ENCODE measurements around the gene PARD6G. TPM values are rescaled to one million over a fixed set of nuclear protein-coding genes. Genes with fewer than 3 reads are reported as not detected.

PARD6G gene
- polyA plus RNA-seq, 1 of the 3 experiments (the other 2 are of a cell fraction), result 4.3 TPM

- DNase-seq, result no peak
- Histone ChIP-seq H3K4me3 (ENCODE audit: low read depth in 2 of 2, low read length in 1 of 2) (no peak overlapping the region), H3K4me2 (no peak overlapping the region), H3K36me3 (replicated peaks in 1 of 2; ENCODE audit: control insufficient read depth in 1 of 2, insufficient read depth in 2 of 2, low read length in 1 of 2) (no peaks in the 10 kb centered on the region), H3K9me3 (no peaks in the 10 kb centered on the region), H3K27ac (ENCODE audit: low read depth in 2 of 2, low read length in 1 of 2) (no peak overlapping the region), H4K20me1 (ENCODE audit: insufficient read depth) (no peaks in the 10 kb centered on the region), H3F3A (replicated peaks; ENCODE audit: insufficient read depth) (no peaks in the 10 kb centered on the region), H3K9me2 (no peaks in the 10 kb centered on the region), H3K79me2 (ENCODE audit: insufficient read depth) (no peaks in the 10 kb centered on the region), H3K27me3 (ENCODE audit: insufficient read depth) (no peaks in the 10 kb centered on the region), H3K4me1 (ENCODE audit: control insufficient read depth in 1 of 2, insufficient read depth in 2 of 2, low read depth in 1 of 2, low read length in 1 of 2) (peaks cover 0 to 3% of the 10 kb centered on the region in 2 experiments; a peak in 1 of 4 replicates), H3K9ac (no peak overlapping the region), H2AFZ (ENCODE audit: low read depth) (no peak overlapping the region)
- ChIA-PET CTCF (interaction anchor here (1.2 to 3.9 kb wide), 2 partner anchors 12 to 53 kb away, joined by 4 to 15 read pairs; no protein-coding TSS in a partner anchor), POLR2A (interaction anchor here (0.6 kb wide), 1 partner anchor 18 kb away, joined by 3 read pairs; no protein-coding TSS in a partner anchor)
- TF ChIP-seq RAD21 (IDR thresholded peaks at IDR 0.05; ENCODE audit: low read length), result no peak
- no peak for TF ChIP-seq EP300 (IDR thresholded peaks at IDR 0.05; ENCODE audit: borderline replicate concordance in 1 of 2, low read depth in 1 of 2, low read length in 1 of 2)
- 44% methylated on average over 6 of the region's 6 CpGs for WGBS (ENCODE audit: low lambda C conversion rate)
Observed at GRCh38 chr18:80210312-80211083, 36.8 kb downstream of the PARD6G start.

DNA sequence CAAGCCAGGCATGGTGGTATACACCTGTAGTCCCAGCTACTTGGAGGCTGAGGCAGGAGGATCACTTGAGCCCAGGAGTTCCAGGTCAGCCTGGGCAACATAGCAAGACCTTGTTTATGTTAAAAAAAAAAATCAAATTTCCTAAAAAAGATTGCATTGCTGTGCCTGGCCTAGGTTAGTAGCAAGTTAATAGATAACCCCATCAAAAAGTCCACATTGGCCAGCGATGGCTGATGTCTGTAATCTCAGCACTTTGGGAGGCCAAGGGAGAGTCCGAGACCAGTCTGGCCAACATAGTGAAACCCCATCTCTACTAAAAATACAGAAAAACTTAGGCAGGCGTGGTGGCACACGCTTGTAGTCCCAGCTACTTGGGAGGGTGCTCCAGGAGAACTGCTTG lies 38.7 kb downstream of the PARD6G start:
- CTCF ChIA-PET, result interaction anchor here (1.5 kb wide), 1 partner anchor 50 kb away, joined by 3 read pairs; no protein-coding TSS in a partner anchor
- Histone ChIP-seq H3K27me3 (ENCODE audit: insufficient read depth) (no peaks in the 10 kb centered on the region), H3K4me3 (ENCODE audit: low read depth in 2 of 2, low read length in 1 of 2) (no peak overlapping the region), H3K9me3 (no peaks in the 10 kb centered on the region), H3K36me3 (replicated peaks in 1 of 2; ENCODE audit: control insufficient read depth in 1 of 2, insufficient read depth in 2 of 2, low read length in 1 of 2) (no peaks in the 10 kb centered on the region), H3K4me2 (no peak overlapping the region), H4K20me1 (ENCODE audit: insufficient read depth) (no peaks in the 10 kb centered on the region), H3K9ac (no peak overlapping the region), H2AFZ (ENCODE audit: low read depth) (no peak overlapping the region), H3K79me2 (ENCODE audit: insufficient read depth) (no peaks in the 10 kb centered on the region), H3K27ac (ENCODE audit: low read depth in 2 of 2, low read length in 1 of 2) (no peak overlapping the region), H3F3A (replicated peaks; ENCODE audit: insufficient read depth) (no peaks in the 10 kb centered on the region), H3K4me1 (ENCODE audit: control insufficient read depth in 1 of 2, insufficient read depth in 2 of 2, low read depth in 1 of 2, low read length in 1 of 2) (peaks cover 0 to 3% of the 10 kb centered on the region in 2 experiments; a peak in 1 of 4 replicates), H3K9me2 (no peaks in the 10 kb centered on the region)
- WGBS (ENCODE audit: low lambda C conversion rate), result 74% methylated on average over 3 of the region's 4 CpGs
- TF ChIP-seq SIN3A (IDR thresholded peaks at IDR 0.05; ENCODE audit: borderline replicate concordance, low read depth, low read length) (no peak), EP300 (IDR thresholded peaks at IDR 0.05; ENCODE audit: borderline replicate concordance in 1 of 2, low read depth in 1 of 2, low read length in 1 of 2) (no peak), MXI1 (IDR thresholded peaks at IDR 0.05; ENCODE audit: low read depth, low read length) (no peak), EZH2phosphoT487 (IDR thresholded peaks at IDR 0.05; ENCODE audit: borderline replicate concordance, low read depth) (no peak), RAD21 (IDR thresholded peaks at IDR 0.05; ENCODE audit: low read length) (no peak), RXRA (IDR thresholded peaks at IDR 0.05; ENCODE audit: borderline replicate concordance, low read depth) (no peak), RCOR1 (IDR thresholded peaks at IDR 0.05; ENCODE audit: low read length) (no peak)
- POLR2A ChIA-PET, result no interaction called here
- DNase-seq, result no peak

GRCh38 chr18:80205294-80205693 lies 42.0 kb downstream of the PARD6G start:
- CTCF ChIA-PET, result interaction anchor here (1.3 to 1.4 kb wide), 2 partner anchors 9 to 47 kb away, joined by 4 to 5 read pairs; no protein-coding TSS in a partner anchor
- Histone ChIP-seq H3K9ac (no peak overlapping the region), H3K9me3 (no peaks in the 10 kb centered on the region), H2AFZ (ENCODE audit: low read depth) (no peak overlapping the region), H3K27me3 (ENCODE audit: insufficient read depth) (no peaks in the 10 kb centered on the region), H3K36me3 (replicated peaks in 1 of 2; ENCODE audit: control insufficient read depth in 1 of 2, insufficient read depth in 2 of 2, low read length in 1 of 2) (no peaks in the 10 kb centered on the region), H3K9me2 (no peaks in the 10 kb centered on the region), H3K4me1 (ENCODE audit: control insufficient read depth in 1 of 2, insufficient read depth in 2 of 2, low read depth in 1 of 2, low read length in 1 of 2) (peaks cover 0 to 9% of the 10 kb centered on the region in 2 experiments; a peak in 1 of 4 replicates), H3K79me2 (ENCODE audit: insufficient read depth) (no peaks in the 10 kb centered on the region), H3K4me3 (ENCODE audit: low read depth in 2 of 2, low read length in 1 of 2) (no peak overlapping the region), H3K27ac (ENCODE audit: low read depth in 2 of 2, low read length in 1 of 2) (no peak overlapping the region), H4K20me1 (ENCODE audit: insufficient read depth) (no peaks in the 10 kb centered on the region), H3F3A (replicated peaks; ENCODE audit: insufficient read depth) (no peaks in the 10 kb centered on the region), H3K4me2 (no peak overlapping the region)
- WGBS (ENCODE audit: low lambda C conversion rate), result 49% methylated on average over 4 of the region's 4 CpGs
- no peak for DNase-seq
- POLR2A ChIA-PET, result no interaction called here
- TF ChIP-seq JUND (IDR thresholded peaks at IDR 0.05), result no peak

Data from SK-N-SH (cell line).